Uterus (tissue), 2 donors: Measurements from ENCODE around the gene TAF15.

Experiments
- POLR2A ChIP-seq, 2 donors: fragments of 450-650 bp; IDR thresholded peaks; one replicate each; pipeline ENCODE4 v1.6.1; 2016; ENCODE audit warnings: antibody characterized with exemption in 2 of 2, mild to moderate bottlenecking in 1 of 2, moderate library complexity in 1 of 2
- TF ChIP-seq, protein P1 (sequence below), 4 experiments: fragments of 200-600 bp in 2 of 4; fragments of 450-650 bp in 2 of 4; sonication (generic) in 2 of 4; IDR thresholded peaks; one replicate each; pipeline ENCODE4 v1.5.1; 2016 to 2019; ENCODE audit warnings: antibody characterized with exemption in 4 of 4, mild to moderate bottlenecking in 2 of 4, moderate library complexity in 1 of 4

DNA sequence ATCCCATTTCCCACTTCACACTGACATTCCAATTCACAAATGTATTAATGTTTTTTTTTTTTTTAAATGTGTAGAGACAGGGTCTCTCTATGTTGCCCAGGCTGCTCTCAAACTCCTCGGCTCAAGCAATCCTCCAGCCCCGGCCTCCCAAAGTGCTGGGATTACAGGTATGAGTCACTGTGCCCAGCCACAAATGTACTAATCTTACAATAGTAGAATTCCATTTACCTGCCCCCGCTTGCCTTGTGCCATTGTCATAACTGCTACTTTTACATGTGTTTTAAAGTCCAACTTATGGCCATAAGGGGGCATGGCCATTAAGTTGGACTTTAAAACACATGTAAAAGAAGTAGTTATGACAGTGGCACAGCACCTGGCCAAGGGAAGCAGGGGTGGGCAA lies 18.4 kb upstream of the TAF15 start:
- TF ChIP-seq POLR2A (IDR thresholded peaks at IDR 0.05) = no peak
- TF ChIP-seq, protein P1, sequence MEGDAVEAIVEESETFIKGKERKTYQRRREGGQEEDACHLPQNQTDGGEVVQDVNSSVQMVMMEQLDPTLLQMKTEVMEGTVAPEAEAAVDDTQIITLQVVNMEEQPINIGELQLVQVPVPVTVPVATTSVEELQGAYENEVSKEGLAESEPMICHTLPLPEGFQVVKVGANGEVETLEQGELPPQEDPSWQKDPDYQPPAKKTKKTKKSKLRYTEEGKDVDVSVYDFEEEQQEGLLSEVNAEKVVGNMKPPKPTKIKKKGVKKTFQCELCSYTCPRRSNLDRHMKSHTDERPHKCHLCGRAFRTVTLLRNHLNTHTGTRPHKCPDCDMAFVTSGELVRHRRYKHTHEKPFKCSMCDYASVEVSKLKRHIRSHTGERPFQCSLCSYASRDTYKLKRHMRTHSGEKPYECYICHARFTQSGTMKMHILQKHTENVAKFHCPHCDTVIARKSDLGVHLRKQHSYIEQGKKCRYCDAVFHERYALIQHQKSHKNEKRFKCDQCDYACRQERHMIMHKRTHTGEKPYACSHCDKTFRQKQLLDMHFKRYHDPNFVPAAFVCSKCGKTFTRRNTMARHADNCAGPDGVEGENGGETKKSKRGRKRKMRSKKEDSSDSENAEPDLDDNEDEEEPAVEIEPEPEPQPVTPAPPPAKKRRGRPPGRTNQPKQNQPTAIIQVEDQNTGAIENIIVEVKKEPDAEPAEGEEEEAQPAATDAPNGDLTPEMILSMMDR (IDR thresholded peaks at IDR 0.05) = no peak
